CD4-positive, alpha-beta T cell treated with Interleukin-6 at 100 ng/mL for 8 hours (primary cell): ENCODE data around the gene TM4SF20.

Source experiments
- DNase-seq: peaks from one replicate; pipeline ENCODE4 v3.0.0-alpha.2; 2020; ENCODE audit warnings: mixed read lengths, low spot score

The TM4SF20 gene

DNA sequence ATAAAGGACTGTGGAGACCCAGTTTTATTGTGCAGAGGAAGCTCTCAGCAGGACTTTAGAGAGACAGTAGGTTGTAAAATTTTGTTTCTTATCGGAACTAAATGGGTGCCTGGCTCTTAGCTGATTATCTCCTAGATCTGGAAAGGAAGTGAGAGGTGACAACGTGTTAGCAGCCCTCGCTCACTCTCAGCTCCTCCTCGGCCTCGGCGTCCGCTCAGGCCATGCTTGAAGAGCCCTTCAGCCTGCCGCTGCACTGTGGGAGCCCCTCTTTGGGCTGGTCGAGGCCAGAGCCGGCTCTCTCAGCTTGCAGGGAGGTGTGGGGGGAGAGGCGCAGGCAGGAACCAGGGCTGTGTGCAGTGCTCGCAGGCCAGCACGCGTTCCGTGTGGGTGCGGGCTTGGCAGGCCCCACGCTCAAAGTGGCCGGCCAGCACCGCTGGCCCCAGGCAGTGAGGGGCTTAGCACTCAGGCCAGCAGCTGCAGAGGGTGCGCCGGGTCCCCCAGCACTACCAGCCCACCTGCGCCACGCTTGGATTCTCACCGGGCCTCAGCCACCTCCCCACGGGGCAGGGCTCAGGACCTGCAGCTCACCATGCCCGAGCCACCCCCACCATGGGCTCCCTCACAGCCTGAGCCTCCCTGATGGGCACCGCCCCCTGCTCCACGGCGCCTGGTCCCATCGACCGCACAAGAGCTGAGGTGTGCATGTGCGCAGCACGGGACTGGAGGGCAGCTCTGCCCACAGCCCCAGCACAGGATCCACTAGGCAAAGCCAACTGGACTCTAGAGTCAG is 58.6 kb downstream of the TM4SF20 start:
- DNase-seq: no peak

DNA sequence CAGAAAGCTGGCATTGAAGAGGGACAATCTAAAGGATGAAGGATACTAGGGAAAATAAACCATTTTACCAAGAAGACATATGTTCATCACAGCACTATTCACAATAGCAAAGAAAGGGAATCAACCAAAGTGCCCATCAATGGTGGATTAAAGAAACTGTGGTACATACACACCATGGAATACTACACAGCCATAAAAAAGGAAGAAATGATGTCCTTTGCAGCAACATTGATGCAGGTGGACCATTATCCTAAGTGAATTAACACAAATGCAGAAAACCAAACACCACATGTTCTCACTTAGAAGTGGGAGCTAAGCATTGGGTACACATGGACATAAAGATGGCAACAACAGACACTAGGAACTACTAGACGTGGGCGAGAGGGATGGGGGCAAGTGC is 61.3 kb downstream of the TM4SF20 start:
- DNase-seq: no peak

DNA sequence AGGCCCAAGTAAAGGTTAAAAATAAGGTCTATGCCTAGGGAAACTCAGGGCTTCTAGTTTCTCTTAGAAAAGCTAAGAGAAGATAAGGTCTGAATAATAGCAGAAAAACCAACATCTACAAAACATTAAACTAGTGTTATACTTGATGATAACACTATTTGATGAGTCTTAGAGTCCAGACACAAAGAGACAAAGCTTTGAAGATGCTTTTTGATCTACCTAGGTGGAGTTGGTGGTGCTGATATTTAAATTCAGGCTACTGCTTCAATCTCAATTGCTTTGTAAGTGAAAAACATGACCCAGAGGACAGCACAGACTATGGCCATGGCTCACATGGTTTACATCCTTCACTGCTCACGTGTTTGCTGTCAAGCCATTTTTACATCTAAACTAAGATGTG is 65.8 kb downstream of the TM4SF20 start:
- DNase-seq: no peak

DNA sequence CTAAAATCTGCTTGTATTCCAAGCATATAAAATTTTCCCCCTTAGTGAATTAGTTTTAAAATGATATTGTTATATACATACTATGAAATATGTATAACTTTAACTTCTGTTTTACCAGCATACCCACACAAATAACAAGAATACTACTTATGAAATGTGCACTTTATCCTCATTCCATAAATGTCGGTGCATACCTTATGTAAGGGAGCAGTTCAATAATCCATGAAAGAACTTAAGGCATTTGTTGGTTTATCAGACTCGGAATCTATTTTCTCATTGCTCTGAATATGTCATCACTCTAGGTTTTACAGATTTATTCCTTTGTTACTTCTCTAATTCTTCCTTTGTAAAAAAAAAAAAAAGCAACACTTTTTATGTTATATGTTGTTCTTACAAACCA is 66.5 kb downstream of the TM4SF20 start:
- no peak for DNase-seq
